Adrenal gland (tissue), 12 donors: Measurements from ENCODE around the gene ITCH. TPM values are rescaled to one million over a fixed set of nuclear protein-coding genes. Genes with fewer than 3 reads are reported as not detected.

Experiments used
- DNase-seq, 7 donors: peaks; one replicate each; pipeline ENCODE4 v3.0.0-alpha.2; 2019 to 2020
- H3K27ac ChIP-seq, 5 donors: fragments of 200-600 bp; sonication (generic) in 4 of 5; 1 replicate in 3 of 5; 2 replicates in 2 of 5; pipeline versions ENCODE4 v1.5.1 to v1.8.0; 2016 to 2020; ENCODE audit warnings: mild to moderate bottlenecking in 1 of 5
- H3K27me3 ChIP-seq: fragments of 200-600 bp; 2 replicates; pipeline ENCODE4 v1.8.0; 2021
- H3K36me3 ChIP-seq, 2 donors: fragments of 200-600 bp; replicated peaks in 1 of 2; 1 replicate in 1 of 2; 2 replicates in 1 of 2; pipeline versions ENCODE4 v1.5.1 to v1.8.0; 2018 to 2022
- H3K4me1 ChIP-seq, 2 donors: fragments of 200-600 bp; replicated peaks in 1 of 2; 1 replicate in 1 of 2; 2 replicates in 1 of 2; pipeline versions ENCODE4 v1.5.1 to v1.8.0; 2018 to 2021
- H3K4me3 ChIP-seq, 4 donors: fragments of 200-600 bp; sonication (generic) in 3 of 4; one replicate each; pipeline ENCODE4 v1.5.1; 2016 to 2018
- H3K9me3 ChIP-seq, 3 donors: fragments of 200-600 bp; sonication (generic) in 1 of 3; replicated peaks in 1 of 3; 1 replicate in 2 of 3; 2 replicates in 1 of 3; pipeline versions ENCODE4 v1.5.1 to v1.8.0; 2016 to 2021
- POLR2A ChIP-seq, 2 donors: fragments of 450-650 bp; IDR thresholded peaks; one replicate each; pipeline ENCODE4 v1.6.1; 2017; ENCODE audit warnings: antibody characterized with exemption in 2 of 2, mild to moderate bottlenecking in 2 of 2, moderate library complexity in 1 of 2
- WGBS, 4 donors: extraction: QIAGEN DNeasy Blood & Tissue Kit in 2 of 4; methylation state at CpG; one replicate each; pipeline versions ENCODE4 v1.1.5 to v1.1.7; 2013 to 2017; 5-methylcytosine and 5-hydroxymethylcytosine counted together
- intact Hi-C, 2 donors: fragments of 100-400 bp; cut with DNase I; formaldehyde crosslinking; loops; one replicate each; pipeline versions ENCODE4 v1.14.1 to v1.15.0; 2022 to 2023
- polyA plus RNA-seq, 3 donors: library from polyadenylated mRNA; stranded (reverse); fragments of 200-250 nt in 2 of 3; fragments of 350-450 nt in 1 of 3; fragmentation: Illumina TruSeq in 1 of 3; extraction: RNeasy Lipid Tissue Mini Kit (QIAGEN cat#74804) in 1 of 3; gene quantifications; one replicate each; pipeline ENCODE4 v1.2.3, GENCODE V29; 2013 to 2014
- total RNA-seq, 9 donors: library from RNA; depleted of rRNA in 4 of 9; stranded (reverse); fragments of >200 nt in 4 of 9; fragments of 120-200 nt in 1 of 9; fragmentation: NEBNext Ultra II Directional in 1 of 9; extraction: Animal tissue kit (Norgen Biotek cat#: 25700) in 1 of 9; gene quantifications; one replicate each; pipeline versions ENCODE4 v1.1.0 to v1.2.4, GENCODE V29; 2013 to 2023
- TF ChIP-seq, protein P1 (sequence below), 6 experiments: fragments of 450-650 bp in 4 of 6; fragments of 200-600 bp in 2 of 6; sonication (generic) in 1 of 6; IDR thresholded peaks; 1 replicate in 5 of 6; 2 replicates in 1 of 6; pipeline versions ENCODE4 v1.5.1 to v1.8.0; 2016 to 2021; ENCODE audit warnings: antibody characterized with exemption in 6 of 6, mild to moderate bottlenecking in 2 of 6, moderate library complexity in 1 of 6
- donor health status: healthy with polysubstance abuse.
- donor health status: Bipolar disorder and iron deficiency.
- donor health status: DM: yes; HTN: yes; CAD: no.
- donor health status: DM: no; HTN: no; CAD: no.
- donor health status: DM: no; HTN: no; CAD: no.
- donor health status: DM: yes; HTN: yes; CAD: no.

Gene ITCH
- total and polyA plus RNA-seq, 12 donors, result 5.8 to 67.6 (median 52.7) TPM

DNA sequence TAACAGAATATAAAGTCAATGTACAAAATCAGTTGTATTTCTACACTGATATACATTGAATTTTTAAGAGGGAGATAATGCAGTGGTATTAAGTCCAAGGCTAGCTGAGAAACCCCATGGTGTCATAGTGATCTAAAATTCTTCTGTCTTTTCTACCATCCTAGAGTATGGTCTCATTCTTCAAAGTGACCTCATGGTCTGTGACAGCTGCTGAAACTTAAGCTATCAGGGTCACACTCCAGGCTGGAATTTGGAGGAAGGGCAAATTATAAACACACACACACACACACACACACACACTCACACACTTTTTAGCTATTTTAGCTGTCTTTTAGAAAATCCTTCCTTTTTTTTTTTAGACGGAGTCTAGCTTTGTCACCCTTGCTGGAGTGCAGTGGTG lies 105.9 kb downstream of the ITCH start:
- no peak for DNase-seq
- Histone ChIP-seq H3K36me3 (peaks cover 0 to 29% of the 10 kb centered on the region in 2 donors), H3K27ac (no peak overlapping the region), H3K4me3 (no peak overlapping the region), H3K27me3 (no peaks in the 10 kb centered on the region), H3K9me3 (no peaks in the 10 kb centered on the region), H3K4me1 (peaks cover 0 to 8% of the 10 kb centered on the region in 2 donors)
- TF ChIP-seq, protein P1, sequence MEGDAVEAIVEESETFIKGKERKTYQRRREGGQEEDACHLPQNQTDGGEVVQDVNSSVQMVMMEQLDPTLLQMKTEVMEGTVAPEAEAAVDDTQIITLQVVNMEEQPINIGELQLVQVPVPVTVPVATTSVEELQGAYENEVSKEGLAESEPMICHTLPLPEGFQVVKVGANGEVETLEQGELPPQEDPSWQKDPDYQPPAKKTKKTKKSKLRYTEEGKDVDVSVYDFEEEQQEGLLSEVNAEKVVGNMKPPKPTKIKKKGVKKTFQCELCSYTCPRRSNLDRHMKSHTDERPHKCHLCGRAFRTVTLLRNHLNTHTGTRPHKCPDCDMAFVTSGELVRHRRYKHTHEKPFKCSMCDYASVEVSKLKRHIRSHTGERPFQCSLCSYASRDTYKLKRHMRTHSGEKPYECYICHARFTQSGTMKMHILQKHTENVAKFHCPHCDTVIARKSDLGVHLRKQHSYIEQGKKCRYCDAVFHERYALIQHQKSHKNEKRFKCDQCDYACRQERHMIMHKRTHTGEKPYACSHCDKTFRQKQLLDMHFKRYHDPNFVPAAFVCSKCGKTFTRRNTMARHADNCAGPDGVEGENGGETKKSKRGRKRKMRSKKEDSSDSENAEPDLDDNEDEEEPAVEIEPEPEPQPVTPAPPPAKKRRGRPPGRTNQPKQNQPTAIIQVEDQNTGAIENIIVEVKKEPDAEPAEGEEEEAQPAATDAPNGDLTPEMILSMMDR (IDR thresholded peaks at IDR 0.05), result no peak
- TF ChIP-seq POLR2A (IDR thresholded peaks at IDR 0.05), result no peak
- intact Hi-C loops, result no loop called here
- 10 to 42% (median 36%) methylated on average over 1 of the region's 1 CpG for whole genome bisulfite sequencing, 4 donors

DNA sequence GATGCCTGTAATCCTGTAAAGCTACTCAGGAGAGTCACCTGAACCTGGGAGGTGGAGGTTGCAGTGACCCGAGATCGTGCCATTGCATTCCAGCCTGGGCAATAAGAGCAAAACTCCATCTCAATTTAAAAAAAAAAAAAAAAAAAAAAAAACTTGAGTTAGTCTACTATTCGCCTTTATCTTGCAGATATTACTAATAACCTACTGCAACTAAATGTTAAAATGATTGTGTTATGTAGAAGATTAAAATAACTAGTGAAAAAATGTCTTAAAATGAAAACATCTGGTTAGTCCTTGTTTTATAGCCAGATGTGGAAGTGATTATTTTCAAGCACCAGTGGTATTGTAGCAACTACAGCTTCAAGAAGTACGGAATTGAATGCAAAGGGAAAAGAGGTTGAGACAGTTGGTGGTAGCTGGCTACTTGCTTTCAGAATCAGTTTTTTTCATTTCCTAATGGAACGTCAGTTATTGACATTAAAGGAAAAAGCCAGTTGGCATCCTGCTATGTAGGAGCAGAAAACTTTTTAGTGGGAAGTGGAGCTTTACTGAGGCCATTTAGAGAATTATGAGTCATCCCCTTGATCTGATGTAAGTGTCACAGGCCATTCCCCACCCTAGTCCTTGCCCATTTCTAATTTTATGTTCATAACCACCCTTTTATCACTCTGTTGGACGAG lies 109.3 kb downstream of the ITCH start:
- peaks cover 0 to 22% of the 10 kb centered on the region in 2 donors for H3K36me3 ChIP-seq
- peaks cover 0 to 8% of the 10 kb centered on the region in 2 donors for H3K4me1 ChIP-seq
- WGBS, 4 donors, result 69 to 76% (median 71%) methylated on average over 6 of the region's 6 CpGs
- DNase-seq, result no peak
- intact Hi-C loops, result loop anchor here in 1 of 2 donors (10.0 kb wide), 1 partner anchor 158 kb away; no protein-coding TSS in a partner anchor
- H3K27me3 ChIP-seq, result no peaks in the 10 kb centered on the region
- no peaks in the 10 kb centered on the region for H3K9me3 ChIP-seq
- H3K27ac ChIP-seq, result no peak overlapping the region
- H3K4me3 ChIP-seq, result no peak overlapping the region
- TF ChIP-seq, protein P1 (IDR thresholded peaks at IDR 0.05), result no peak
- TF ChIP-seq POLR2A (IDR thresholded peaks at IDR 0.05), result no peak

DNA sequence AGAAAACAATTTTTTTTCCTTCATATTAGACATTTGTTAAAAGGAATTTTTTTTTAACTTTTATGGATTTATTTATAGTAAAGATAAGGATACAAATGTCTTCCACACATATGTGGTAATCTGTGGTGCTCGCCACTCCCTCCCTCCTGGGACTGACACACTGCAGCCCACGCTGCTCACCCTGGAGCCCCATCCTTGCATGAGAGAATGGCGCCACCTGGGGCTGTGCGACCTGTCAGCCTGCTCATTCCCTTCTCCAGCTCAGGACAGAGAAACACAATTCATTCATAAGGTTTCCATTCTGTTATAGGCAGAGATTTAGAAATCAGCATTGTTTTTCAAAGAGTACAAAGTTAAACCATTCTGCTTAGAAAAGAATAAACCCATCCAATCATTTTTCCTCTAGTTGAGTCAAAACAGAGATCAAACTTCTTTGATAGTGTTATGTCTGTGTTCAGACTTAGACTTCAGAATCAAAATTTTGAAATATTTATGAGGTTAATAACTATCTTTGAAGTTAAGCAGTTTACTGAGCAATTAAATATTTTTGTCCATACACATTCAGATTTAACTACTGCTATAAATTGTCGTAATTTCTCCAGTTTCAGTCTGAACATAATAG lies 110.3 kb downstream of the ITCH start:
- Histone ChIP-seq H3K27me3 (no peaks in the 10 kb centered on the region), H3K36me3 (peaks cover 0 to 31% of the 10 kb centered on the region in 2 donors), H3K4me1 (peaks cover 0 to 8% of the 10 kb centered on the region in 2 donors), H3K9me3 (no peaks in the 10 kb centered on the region), H3K4me3 (no peak overlapping the region), H3K27ac (no peak overlapping the region)
- no peak for TF ChIP-seq POLR2A (IDR thresholded peaks at IDR 0.05)
- TF ChIP-seq, protein P1 (IDR thresholded peaks at IDR 0.05), result peak in 2 of 6 experiments; percentile 12
- 79 to 91% (median 89%) methylated on average over 5 of the region's 5 CpGs for WGBS, 4 donors
- DNase-seq, result peak in 3 of 7 donors; percentile 24 to 63 (median 24)
- intact Hi-C loops, result loop anchor here in 1 of 2 donors (10.0 kb wide), 1 partner anchor 159 kb away; no protein-coding TSS in a partner anchor

DNA sequence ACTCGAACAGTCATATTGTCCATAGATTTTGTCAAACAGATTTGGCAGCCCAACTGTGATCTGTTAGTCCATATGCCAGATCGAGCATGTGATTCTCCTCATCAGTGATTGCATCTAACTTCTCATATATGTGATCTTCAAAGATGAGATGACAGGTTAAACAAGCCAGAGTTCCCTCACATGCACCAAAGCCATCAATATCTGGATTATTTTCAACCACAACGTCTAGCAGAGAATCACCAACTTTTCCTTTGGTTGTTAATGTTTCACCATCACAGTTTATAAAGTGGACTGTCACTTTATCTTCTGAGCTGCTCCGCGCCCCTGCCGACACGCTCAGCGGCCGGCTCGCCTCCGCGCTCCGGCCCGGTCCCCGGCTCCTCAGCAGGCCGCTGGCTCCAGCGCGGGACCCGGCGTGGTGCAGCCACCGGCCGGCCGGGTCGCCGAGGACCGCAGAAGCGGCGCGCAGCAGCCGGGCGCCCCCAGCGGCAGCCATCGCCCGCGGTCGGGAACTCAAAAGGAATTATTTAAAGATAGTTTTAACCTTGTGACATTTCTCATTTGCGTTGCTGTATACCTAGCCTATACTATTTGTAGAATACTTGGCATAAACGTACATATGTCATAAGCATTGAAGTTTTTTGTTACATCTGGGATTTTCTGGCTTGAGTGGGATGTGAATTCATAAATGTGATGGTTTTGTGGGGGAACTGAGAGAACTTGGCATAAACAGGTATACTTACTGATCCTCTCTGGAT lies 113.1 kb downstream of the ITCH start:
- intact Hi-C loops, result loop anchor here in 1 of 2 donors (10.0 kb wide), 1 partner anchor 161 kb away; no protein-coding TSS in a partner anchor
- no peaks in the 10 kb centered on the region for H3K9me3 ChIP-seq
- H3K27ac ChIP-seq, result peak overlapping the region in 2 of 5 donors; percentile 7 to 54
- TF ChIP-seq, protein P1 (IDR thresholded peaks at IDR 0.05), result peak in 5 of 6 experiments; percentile 38 to 83 (median 70)
- no peak for TF ChIP-seq POLR2A (IDR thresholded peaks at IDR 0.05)
- no peaks in the 10 kb centered on the region for H3K27me3 ChIP-seq
- peaks cover 0 to 8% of the 10 kb centered on the region in 2 donors for H3K4me1 ChIP-seq
- no peak overlapping the region for H3K4me3 ChIP-seq
- WGBS, 4 donors, result 18 to 30% (median 25%) methylated on average over 17 to 38 of the region's 38 CpGs
- H3K36me3 ChIP-seq, result peaks cover 0 to 43% of the 10 kb centered on the region in 2 donors
- peak; percentile 44 to 78 (median 64) for DNase-seq
